ENCODE data around the gene EPB41L4A.

- TF ChIP-seq CTCF (IDR thresholded peaks at IDR 0.05; ENCODE audit: insufficient read depth, low read depth, low read length), result no peak
- no peak for TF ChIP-seq EZH2 (IDR thresholded peaks at IDR 0.05; ENCODE audit: insufficient read depth, low read length)
Measured at GRCh38 chr5:112403069-112403468, 16.0 kb downstream of the EPB41L4A start.
